GM12891 (cell line): ENCODE results near the gene TAF1B.

ENCODE experiments used
- DNase-seq: peaks from one replicate; pipeline ENCODE4 v3.0.0; 2011; ENCODE audit warnings: low spot score; ENCODE audit not compliant: insufficient read length
- FAIRE-seq: peaks from 2 replicates; lab custom pipeline; 2011; peaks lifted over from hg19 to GRCh38; lab: Jason Lieb, UNC
- PAX5 ChIP-seq: IDR thresholded peaks from 2 replicates; pipeline ENCODE4 v1.6.1; 2011; ENCODE audit warnings: low read length, moderate library complexity, mild to moderate bottlenecking; ENCODE audit not compliant: insufficient read depth, severe bottlenecking
- POLR2A ChIP-seq: IDR thresholded peaks from 2 replicates; pipeline ENCODE4 v1.6.1; 2011; ENCODE audit warnings: low read depth, low read length, control low read depth
- POLR2AphosphoS5 ChIP-seq: IDR thresholded peaks from 2 replicates; pipeline ENCODE4 v1.6.1; 2011; ENCODE audit warnings: low read depth, low read length, control low read depth
- POU2F2 ChIP-seq: IDR thresholded peaks from 2 replicates; pipeline ENCODE4 v1.6.1; 2011; ENCODE audit warnings: low read depth, mild to moderate bottlenecking, control low read depth, low read length, moderate library complexity
- SPI1 ChIP-seq: IDR thresholded peaks from 2 replicates; pipeline ENCODE4 v1.6.1; 2011; ENCODE audit warnings: low read depth, low read length, control low read depth
- TAF1 ChIP-seq: IDR thresholded peaks from 2 replicates; pipeline ENCODE4 v1.6.1; 2011; ENCODE audit warnings: low read depth, low read length, control low read depth

The TAF1B gene

GRCh38 chr2:9948721-9949120, 105.4 kb downstream of the TAF1B start:
- FAIRE-seq, result no peak
- no peak for TF ChIP-seq POLR2A
- TF ChIP-seq TAF1, result no peak
- TF ChIP-seq PAX5, result no peak
- no peak for TF ChIP-seq POU2F2
- TF ChIP-seq POLR2AphosphoS5, result no peak
- no peak for TF ChIP-seq SPI1
- DNase-seq, result no peak

DNA sequence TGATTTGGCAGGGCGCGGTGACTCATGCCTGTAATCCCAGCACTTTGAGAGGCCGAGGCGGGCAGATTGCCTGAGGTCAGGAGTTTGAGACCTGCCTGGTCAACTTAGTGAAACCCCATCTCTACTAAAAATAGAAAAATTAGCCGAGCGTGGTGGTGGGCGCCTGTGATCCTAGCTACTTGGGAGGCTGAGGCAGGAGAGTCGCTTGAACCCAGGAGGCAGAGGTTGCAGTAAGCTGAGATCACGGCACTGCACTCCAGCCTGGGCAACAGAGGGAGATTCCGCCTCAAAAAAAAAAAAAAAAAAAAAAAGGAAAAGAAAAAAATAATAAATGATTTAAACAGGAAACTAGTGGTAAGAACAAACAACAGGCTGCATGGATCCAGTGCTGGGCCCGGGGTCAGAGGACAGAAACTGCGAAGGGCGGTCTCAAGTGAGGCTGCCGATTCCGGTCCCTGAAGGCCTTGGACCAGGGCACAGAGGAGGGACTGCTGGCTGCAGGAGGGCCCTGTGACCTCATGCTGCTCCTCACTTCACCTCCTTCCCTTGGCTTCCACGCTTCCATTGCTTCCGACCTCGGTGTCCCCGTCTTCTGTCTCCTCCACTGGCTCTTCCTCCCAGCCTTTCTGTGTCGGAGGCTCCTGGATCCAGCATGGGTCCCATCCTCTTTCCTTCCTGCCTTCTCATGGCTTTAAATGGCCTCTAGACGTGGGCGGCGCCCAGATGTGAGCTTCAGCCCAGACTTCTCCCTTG, 106.1 kb downstream of the TAF1B start:
- TF ChIP-seq POLR2A (no peak), POLR2AphosphoS5 (no peak), POU2F2 (no peak), PAX5 (no peak)
- DNase-seq (no peak), FAIRE-seq (no peak)

DNA sequence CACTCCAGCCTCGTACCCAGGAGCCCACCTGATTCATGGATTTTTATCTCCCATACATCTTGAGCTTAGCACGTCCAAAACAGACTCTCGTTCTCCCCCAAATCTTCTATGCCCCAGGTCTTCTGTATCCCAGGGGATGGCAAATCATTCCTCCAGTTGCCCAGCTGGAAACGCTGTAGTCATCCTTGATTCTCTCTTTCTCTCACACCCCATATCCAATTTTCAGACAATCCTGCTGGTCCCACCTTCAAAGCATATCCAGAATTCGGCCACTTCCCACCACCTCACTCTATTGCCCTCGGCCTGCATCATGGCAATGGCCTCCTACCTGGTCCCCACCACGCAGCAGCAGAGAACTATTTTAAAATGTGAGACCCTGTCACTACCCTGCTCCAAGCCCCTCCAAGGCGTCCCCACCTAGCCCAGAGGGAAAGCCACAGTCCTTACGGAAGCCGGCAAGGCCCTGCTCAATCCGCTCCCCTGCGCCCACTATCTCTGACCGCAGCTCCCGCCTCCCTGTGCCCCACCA, 106.8 kb downstream of the TAF1B start:
- no peak for FAIRE-seq

DNA sequence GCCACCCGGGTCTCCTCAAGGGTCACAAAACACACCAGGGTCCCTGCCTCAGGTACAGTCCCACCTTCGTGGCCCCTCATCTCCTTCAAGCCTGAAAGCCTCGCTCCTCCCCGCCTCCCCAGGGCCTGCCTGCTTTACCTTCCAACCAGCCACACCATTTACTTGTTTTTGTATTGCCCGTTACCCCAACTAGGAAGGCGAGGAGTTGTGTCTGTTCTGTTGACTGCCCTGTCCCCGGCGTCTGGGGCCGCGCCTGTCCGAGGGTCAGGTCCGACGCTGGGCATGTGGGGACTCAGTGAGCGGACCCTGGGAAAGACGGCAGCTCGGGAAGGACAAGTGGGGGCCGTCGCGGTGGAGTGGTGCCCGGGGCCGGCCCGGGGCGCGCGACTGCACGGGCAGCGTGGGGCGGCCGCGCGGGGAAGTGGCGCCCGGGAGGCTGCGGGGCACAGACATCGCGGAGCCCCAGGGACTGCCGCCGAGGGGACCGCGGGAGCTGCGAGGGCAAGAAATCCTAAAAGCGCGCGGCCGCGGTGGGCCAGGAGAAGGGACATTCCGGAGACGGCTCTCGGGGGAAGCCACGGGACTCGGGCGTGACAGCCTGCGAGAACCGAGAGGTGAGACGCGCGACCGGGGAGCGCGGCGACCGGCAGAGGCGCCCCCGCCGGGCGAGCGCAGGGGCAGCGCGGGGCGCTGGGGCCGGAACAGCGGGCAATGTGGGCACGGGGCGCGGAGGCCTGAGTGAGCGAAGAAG, 107.4 kb downstream of the TAF1B start:
- TF ChIP-seq POLR2AphosphoS5 (no peak), POLR2A (no peak), TAF1 (no peak), POU2F2 (no peak), PAX5 (no peak)
- peak; percentile 61 for DNase-seq

More for the DNA sequence above, 106.8 kb downstream of the TAF1B start:
- no peak for TF ChIP-seq POLR2A
- TF ChIP-seq POU2F2, result no peak
- no peak for DNase-seq

GRCh38 chr2:9951272-9951521, 107.9 kb downstream of the TAF1B start:
- peak; percentile 90 for FAIRE-seq
- DNase-seq, result no peak
- TF ChIP-seq SPI1 (no peak), TAF1 (no peak), POU2F2 (no peak), PAX5 (peak; percentile 63)

More for the DNA sequence above, 107.4 kb downstream of the TAF1B start:
- FAIRE-seq, result no peak

DNA sequence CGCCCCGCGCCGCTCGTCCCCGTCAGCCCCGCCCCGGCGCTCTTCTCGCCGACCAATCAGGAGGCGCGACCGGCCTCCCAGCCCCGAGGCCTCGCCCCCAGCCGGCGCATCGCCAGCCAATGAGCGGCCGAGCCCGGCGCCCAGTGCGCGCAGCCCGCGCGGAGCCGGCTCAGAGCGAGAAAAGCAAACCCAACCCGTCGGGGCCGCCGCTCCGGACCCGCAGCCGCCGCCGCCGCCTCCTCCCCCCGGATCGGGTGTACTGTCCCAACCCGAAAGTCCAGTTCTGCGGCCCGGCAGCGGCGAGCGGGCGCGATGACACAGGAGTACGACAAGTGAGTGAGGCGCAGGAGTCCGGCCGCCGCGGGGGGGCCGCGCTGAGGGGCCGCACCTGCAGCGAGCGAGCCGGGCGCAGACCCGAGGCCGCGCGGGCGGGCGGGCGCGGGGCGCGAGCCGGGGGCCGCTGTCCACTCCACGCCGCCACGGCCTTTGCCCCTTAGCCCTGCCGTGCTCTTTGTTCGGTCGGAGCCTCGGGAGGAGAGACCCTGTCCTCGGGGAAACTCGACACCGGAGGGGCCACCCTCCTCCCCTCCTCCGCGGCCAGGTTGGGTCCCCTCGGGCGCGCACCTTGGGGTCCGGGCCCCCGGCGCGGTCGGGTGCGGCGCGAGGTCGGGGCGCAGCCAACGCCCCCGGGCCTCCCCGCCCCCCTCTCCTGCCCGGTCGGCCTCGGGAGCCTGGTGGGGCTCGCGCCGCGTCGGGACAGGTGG, 108.4 kb downstream of the TAF1B start, which contains the start of gene GRHL1:
TSS of gene GRHL1 (plus strand) at position 172 of the 764 bp plus-strand sequence. CDS start at position 313, 141 bp downstream.
- FAIRE-seq, result no peak
- TF ChIP-seq PAX5 (no peak), POLR2AphosphoS5 (no peak)

GRCh38 chr2:9952286-9952737, 109.0 kb downstream of the TAF1B start:
- TF ChIP-seq POLR2AphosphoS5 (no peak), POU2F2 (no peak), PAX5 (no peak), SPI1 (no peak), TAF1 (no peak), POLR2A (no peak)
- DNase-seq, result no peak
- no peak for FAIRE-seq

More for the DNA sequence above, 108.4 kb downstream of the TAF1B start, which contains the start of gene GRHL1:
- DNase-seq, result peak; percentile 99

DNA sequence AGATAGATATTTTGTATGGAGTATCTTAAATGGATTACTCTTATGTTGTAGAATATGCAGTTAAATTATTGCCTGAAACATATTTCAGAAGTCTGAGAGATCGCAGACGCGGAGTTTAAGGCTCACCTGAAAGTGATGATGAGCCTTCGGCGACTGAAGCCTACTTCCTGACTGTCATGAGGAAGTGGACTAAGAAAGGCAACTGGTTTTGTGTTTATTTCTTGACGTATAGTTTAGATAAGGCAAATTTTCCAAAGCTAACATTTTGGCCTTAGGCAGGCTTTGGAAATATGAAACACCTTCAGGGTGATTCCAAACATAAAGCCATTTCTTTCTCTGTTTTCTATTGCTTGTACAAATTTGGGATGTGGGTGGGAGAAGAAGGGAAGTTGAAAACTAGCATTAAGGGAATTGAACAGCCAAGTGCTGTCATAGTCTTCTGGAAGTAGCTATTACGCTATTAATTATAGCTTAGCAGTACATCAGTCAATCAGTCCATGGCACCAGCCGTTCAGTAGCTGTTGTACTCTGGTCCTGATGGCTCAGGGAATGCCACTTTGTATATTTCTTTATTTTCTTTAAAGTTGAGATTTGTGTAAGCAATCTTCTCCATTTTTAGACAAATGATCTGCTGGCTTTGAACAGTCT, 109.7 kb downstream of the TAF1B start:
- no peak for DNase-seq
- FAIRE-seq, result no peak
- TF ChIP-seq POLR2A (no peak), SPI1 (no peak), POU2F2 (no peak), TAF1 (no peak), POLR2AphosphoS5 (no peak), PAX5 (no peak)

GRCh38 chr2:9954136-9954535, 110.9 kb downstream of the TAF1B start:
- DNase-seq, result no peak

More at GRCh38 chr2:9954136-9954535, 110.9 kb downstream of the TAF1B start:
- FAIRE-seq, result no peak
- TF ChIP-seq TAF1 (no peak), PAX5 (no peak), POLR2AphosphoS5 (no peak), POU2F2 (no peak), SPI1 (no peak), POLR2A (no peak)
